ENCODE data around the gene ALDH1B1.

- TF ChIP-seq POLR2A (IDR thresholded peaks at IDR 0.05) = no peak
- TF ChIP-seq, protein P1, sequence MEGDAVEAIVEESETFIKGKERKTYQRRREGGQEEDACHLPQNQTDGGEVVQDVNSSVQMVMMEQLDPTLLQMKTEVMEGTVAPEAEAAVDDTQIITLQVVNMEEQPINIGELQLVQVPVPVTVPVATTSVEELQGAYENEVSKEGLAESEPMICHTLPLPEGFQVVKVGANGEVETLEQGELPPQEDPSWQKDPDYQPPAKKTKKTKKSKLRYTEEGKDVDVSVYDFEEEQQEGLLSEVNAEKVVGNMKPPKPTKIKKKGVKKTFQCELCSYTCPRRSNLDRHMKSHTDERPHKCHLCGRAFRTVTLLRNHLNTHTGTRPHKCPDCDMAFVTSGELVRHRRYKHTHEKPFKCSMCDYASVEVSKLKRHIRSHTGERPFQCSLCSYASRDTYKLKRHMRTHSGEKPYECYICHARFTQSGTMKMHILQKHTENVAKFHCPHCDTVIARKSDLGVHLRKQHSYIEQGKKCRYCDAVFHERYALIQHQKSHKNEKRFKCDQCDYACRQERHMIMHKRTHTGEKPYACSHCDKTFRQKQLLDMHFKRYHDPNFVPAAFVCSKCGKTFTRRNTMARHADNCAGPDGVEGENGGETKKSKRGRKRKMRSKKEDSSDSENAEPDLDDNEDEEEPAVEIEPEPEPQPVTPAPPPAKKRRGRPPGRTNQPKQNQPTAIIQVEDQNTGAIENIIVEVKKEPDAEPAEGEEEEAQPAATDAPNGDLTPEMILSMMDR (IDR thresholded peaks at IDR 0.05) = no peak
- TF ChIP-seq POLR2AphosphoS5 (IDR thresholded peaks at IDR 0.05) = no peak
- TF ChIP-seq EP300 (IDR thresholded peaks at IDR 0.05) = no peak
Observed at GRCh38 chr9:38414040-38414723, 21.7 kb downstream of the ALDH1B1 start.
